K562 (cell line): ENCODE measurements around the gene CYSTM1. TPM values are rescaled to one million over a fixed set of nuclear protein-coding genes. Genes with fewer than 3 reads are reported as not detected.

Source experiments
- ATAC-seq: fragments of 200-7000 bp; cut with Tn5 transposase; 3 replicates; pipeline ENCODE4 v1.9.1; 2020; ENCODE audit warnings: moderate library complexity
- BruUV-seq: library from RNA; stranded (reverse); fragments of 400-500 nt; replicated peaks from 2 replicates; lab custom pipeline; 2021; lab: Mats Ljungman, UMichigan
- CTCF ChIA-PET: fragments of 300-600 bp; formaldehyde crosslinking; extraction: SDS; loops from one replicate; lab custom pipeline; 2021; ENCODE audit warnings: low intra/inter-chr PET ratio; lab: Yijun Ruan, JAX
- POLR2A ChIA-PET: fragments of 300-600, 350-650 bp; sonication (Branson Sonifier 250); formaldehyde crosslinking; extraction: SDS; loops from one replicate; lab custom pipeline; 2021; ENCODE audit warnings: antibody characterized with exemption, inconsistent platforms; lab: Yijun Ruan, JAX
- DNase-seq, 4 experiments: peaks; one replicate each; pipeline versions ENCODE4 v3.0.0 to v3.0.0-alpha.2; 2011 to 2018; ENCODE audit warnings: low spot score in 3 of 4, mixed read lengths in 3 of 4; ENCODE audit errors: extremely low read depth in 1 of 4
- FAIRE-seq: peaks from 2 replicates; lab custom pipeline; 2011; peaks lifted over from hg19 to GRCh38; lab: Jason Lieb, UNC
- H2AFZ ChIP-seq: 2 replicates; pipeline ENCODE4 v1.6.0; 2011; ENCODE audit warnings: low read depth, low read length, control low read depth, inconsistent platforms
- H3K27ac ChIP-seq: fragments of 200-600 bp; 3 replicates; pipeline ENCODE4 v1.8.0; 2011; ENCODE audit warnings: low read depth, mild to moderate bottlenecking, control low read depth, inconsistent platforms, low read length, moderate library complexity, mixed read lengths; ENCODE audit errors: extremely low read depth
- H3K27me3 ChIP-seq, 2 experiments: fragments of 300-600 bp in 1 of 2; 2 replicates in 1 of 2; 3 replicates in 1 of 2; pipeline versions ENCODE4 v1.6.0 to v1.8.0; 2011; ENCODE audit warnings: inconsistent platforms in 2 of 2, low read length in 2 of 2, mild to moderate bottlenecking in 1 of 2, mixed read lengths in 1 of 2, moderate library complexity in 1 of 2; ENCODE audit not compliant: control insufficient read depth in 2 of 2, insufficient read depth in 2 of 2
- H3K36me3 ChIP-seq: fragments of 300-600 bp; 3 replicates; pipeline ENCODE4 v1.8.0; 2011; ENCODE audit warnings: mild to moderate bottlenecking, low read length, inconsistent platforms; ENCODE audit not compliant: control insufficient read depth, insufficient read depth
- H3K4me1 ChIP-seq, 2 experiments: fragments of 200-600 bp in 1 of 2; replicated peaks in 1 of 2; 2 replicates in 1 of 2; 3 replicates in 1 of 2; pipeline versions ENCODE4 v1.5.1 to v1.8.0; 2011; ENCODE audit warnings: inconsistent platforms in 2 of 2, low read length in 2 of 2, mild to moderate bottlenecking in 1 of 2, mixed read lengths in 1 of 2, moderate library complexity in 1 of 2; ENCODE audit not compliant: control insufficient read depth in 2 of 2, insufficient read depth in 2 of 2
- H3K4me2 ChIP-seq: 2 replicates; pipeline ENCODE4 v1.6.1; 2011; ENCODE audit warnings: low read length, control low read depth, inconsistent platforms, mixed read lengths; ENCODE audit not compliant: insufficient read depth
- H3K4me3 ChIP-seq: fragments of 200-600 bp; sonication (generic), shearing (Covaris generic); 2 replicates; pipeline ENCODE4 v1.5.1; 2016; ENCODE audit warnings: control low read depth, inconsistent platforms
- H3K79me2 ChIP-seq: fragments of 200-600 bp; 3 replicates; pipeline ENCODE4 v1.8.0; 2011; ENCODE audit warnings: low read length, inconsistent platforms; ENCODE audit not compliant: control insufficient read depth, insufficient read depth
- H3K9ac ChIP-seq, 2 experiments: 2 replicates each; pipeline versions ENCODE4 v1.6.0 to v1.6.1; 2011; ENCODE audit warnings: low read depth in 2 of 2, low read length in 2 of 2, control low read depth in 1 of 2, inconsistent platforms in 1 of 2, mild to moderate bottlenecking in 1 of 2, mixed read lengths in 1 of 2; ENCODE audit not compliant: insufficient read depth in 1 of 2
- H3K9me1 ChIP-seq: one replicate; pipeline ENCODE4 v1.6.0; 2011; ENCODE audit warnings: inconsistent platforms, mild to moderate bottlenecking, low read length, moderate library complexity; ENCODE audit not compliant: control insufficient read depth, insufficient read depth
- H3K9me3 ChIP-seq: replicated peaks from 2 replicates; pipeline ENCODE4 v1.5.1; 2011; ENCODE audit warnings: low read depth, low read length, inconsistent platforms; ENCODE audit not compliant: control insufficient read depth, insufficient read depth
- H4K20me1 ChIP-seq: replicated peaks from 2 replicates; pipeline ENCODE4 v1.6.1; 2011; ENCODE audit warnings: low read length, inconsistent platforms, mixed read lengths; ENCODE audit not compliant: control insufficient read depth, insufficient read depth
- HSF4 ChIP-seq: fragments of 250-450 bp; sonication (Bioruptor Pico); IDR thresholded peaks from 2 replicates; pipeline ENCODE4 v2.1.2; 2022; ENCODE audit warnings: mild to moderate bottlenecking, moderate library complexity, borderline replicate concordance
- KLF13 ChIP-seq: fragments of 450-650 bp; IDR thresholded peaks from 2 replicates; pipeline ENCODE4 v1.6.1; 2016; ENCODE audit warnings: missing genetic modification characterization, low read depth, mild to moderate bottlenecking, missing compliant biosample characterization, moderate library complexity, borderline replicate concordance
- MLLT1 ChIP-seq, 2 experiments: fragments of 450-650 bp; IDR thresholded peaks; 2 replicates each; pipeline ENCODE4 v1.6.1; 2016
- MYNN ChIP-seq, 2 experiments: sonication (generic); formaldehyde crosslinking in 1 of 2; IDR thresholded peaks; 2 replicates each; pipeline versions ENCODE4 v1.5.0 to v1.6.1; 2016 to 2020; ENCODE audit warnings: antibody characterized with exemption in 1 of 2, missing genetic modification reagents in 1 of 2
- ZFX ChIP-seq: sonication (generic); formaldehyde crosslinking; IDR thresholded peaks from 2 replicates; pipeline ENCODE4 v1.8.0; 2022; ENCODE audit warnings: mild to moderate bottlenecking, missing genetic modification reagents, moderate library complexity
- ZNF398 ChIP-seq: fragments of 250-450 bp; sonication (Bioruptor Pico); IDR thresholded peaks from 2 replicates; pipeline ENCODE4 v1.8.0; 2021; ENCODE audit warnings: moderate library complexity, mild to moderate bottlenecking, inconsistent platforms
- WGBS: fragments of 100-300 bp; shearing (Covaris generic); methylation state at CpG from one replicate; pipeline ENCODE4 v1.1.6; 2016; ENCODE audit warnings: low coverage, mixed read lengths; ENCODE audit not compliant: insufficient coverage; ENCODE audit errors: missing lambda C conversion rate; 5-methylcytosine and 5-hydroxymethylcytosine counted together
- in situ Hi-C: fragments of 300-500 bp; cut with MboI; formaldehyde crosslinking; loops from 4 replicates; pipeline ENCODE4 v1.15.0; 2018; ENCODE audit warnings: inconsistent platforms, mixed read lengths
- intact Hi-C: fragments of 100-400 bp; cut with micrococcal nuclease; formaldehyde crosslinking; loops from 2 replicates; pipeline ENCODE4 v1.14.2; 2022
- polyA plus RNA-seq, 8 experiments: library from polyadenylated mRNA; depleted of rRNA in 4 of 8; stranded (reverse) in 5 of 8; unstranded in 3 of 8; fragments of >200 nt; fragmentation: Nextera tagmentation in 2 of 8; fragmentation: Illumina TruSeq in 1 of 8; extraction: Ambion mirVana in 2 of 8; extraction: Trizol in 1 of 8; gene quantifications; 2 replicates each; pipeline versions ENCODE4 v1.2.1 to v1.2.3, GENCODE V29; 2011 to 2014; ENCODE audit warnings: inconsistent platforms in 1 of 8, missing spikeins in 1 of 8
- total RNA-seq, 7 experiments: library from RNA; depleted of rRNA in 6 of 7; stranded (reverse); fragments of >200 nt in 6 of 7; fragmentation: Illumina TruSeq in 2 of 7; extraction: Trizol in 2 of 7; gene quantifications; 2 replicates each; pipeline versions ENCODE4 v1.2.1 to v1.2.3, GENCODE V29; 2011 to 2021; ENCODE audit warnings: low replicate concordance in 1 of 7

CYSTM1 gene
- total and polyA plus RNA-seq, 9 of the 15 experiments (the other 6 are each of a cell fraction or from before 2014, with no cell fraction given) = 76.1 to 422 (median 108) TPM

GRCh38 chr5:140245926-140246325 is 70.9 kb downstream of the CYSTM1 start:
- no peak for FAIRE-seq
- Histone ChIP-seq H3K27me3 (no peaks in the 10 kb centered on the region), H4K20me1 (peaks cover 19% of the 10 kb centered on the region), H2AFZ (no peak overlapping the region), H3K4me3 (no peak overlapping the region), H3K4me1 (peaks cover 13 to 14% of the 10 kb centered on the region in 2 experiments), H3K4me2 (no peak overlapping the region), H3K79me2 (peaks cover 6% of the 10 kb centered on the region; the same call in 1 of the 3 replicates), H3K27ac (no peak overlapping the region), H3K9ac (no peak overlapping the region), H3K9me3 (no peaks in the 10 kb centered on the region), H3K9me1 (no peaks in the 10 kb centered on the region), H3K36me3 (peaks cover 65% of the 10 kb centered on the region)
- intact Hi-C loops (loop anchor here (10.0 kb wide), 1 partner anchor 309 kb away; the partner anchor contains the start of gene SRA1), in situ Hi-C loops (loop anchor here (5.0 to 10.0 kb wide), 2 partner anchors 56 to 479 kb away; partner anchors contain the start of gene PFDN1)
- DNase-seq = no peak
- no TSS peak for BruUV-seq
- ATAC-seq = no peak
- WGBS = 93% methylated on average over 7 of the region's 7 CpGs
- TF ChIP-seq MYNN (IDR thresholded peaks at IDR 0.05) (no peak), MYNN (CRISPR knock-in tag; IDR thresholded peaks at IDR 0.05) (no peak), KLF13 (no peak), HSF4 (no peak), ZNF398 (CRISPR knock-in tag) (no peak), MLLT1 (IDR thresholded peaks at IDR 0.05) (no peak), ZFX (no peak)
- ChIA-PET CTCF (interaction anchor here (0.8 to 4.1 kb wide), 3 partner anchors 100 to 111 kb away, joined by 3 to 37 read pairs (median 3); partner anchors contain the start of gene HBEGF), POLR2A (interaction anchor here (0.8 to 3.6 kb wide), 5 partner anchors 16 to 113 kb away, joined by 3 to 12 read pairs (median 4); partner anchors contain the start of gene SLC4A9)
